ENCODE measurements around the gene ANK2.

- TF ChIP-seq CTCF (IDR thresholded peaks at IDR 0.05) = no peak
- TF ChIP-seq EZH2 (IDR thresholded peaks at IDR 0.05) = no peak
Measured at GRCh38 chr4:113371111-113371510, 321.7 kb downstream of the ANK2 start.
